ENCODE measurements around the gene SCN1A.

Gene SCN1A

GRCh38 chr2:165961818-165962217, 166.0 kb downstream of the SCN1A start:
- TF ChIP-seq CTCF (IDR thresholded peaks at IDR 0.05) = no peak

GRCh38 chr2:165959371-165959770, 168.4 kb downstream of the SCN1A start:
- TF ChIP-seq CTCF (IDR thresholded peaks at IDR 0.05) = no peak

GRCh38 chr2:165958313-165958960, 169.4 kb downstream of the SCN1A start:
- no peak for TF ChIP-seq CTCF (IDR thresholded peaks at IDR 0.05)

GRCh38 chr2:165957030-165957675, 170.7 kb downstream of the SCN1A start:
- TF ChIP-seq CTCF (IDR thresholded peaks at IDR 0.05) = no peak

GRCh38 chr2:165953655-165954606, 173.9 kb downstream of the SCN1A start, which contains the start of gene TTC21B:
Gene TTC21B, minus strand, starts transcription at chr2:165953776. Its CDS starts 71 bp downstream, at chr2:165953705.
- TF ChIP-seq CTCF (IDR thresholded peaks at IDR 0.05) = peak; percentile 64

- TF ChIP-seq CTCF (IDR thresholded peaks at IDR 0.05) = no peak
Observed at GRCh38 chr2:165953306-165953654, 174.5 kb downstream of the SCN1A start.

- TF ChIP-seq CTCF (IDR thresholded peaks at IDR 0.05) = no peak
Observed at GRCh38 chr2:165952741-165953211, 175.0 kb downstream of the SCN1A start.

Data from LNCAP (cell line).